ENCODE results near the gene ERFE. TPM values are rescaled to one million over a fixed set of nuclear protein-coding genes. Genes with fewer than 3 reads are reported as not detected.

Gene ERFE
- total and polyA plus RNA-seq, 8 donors: 0.14 to 4.9 (median 0.70) TPM; not detected in 2

- H3K9me3 ChIP-seq: no peaks in the 10 kb centered on the region
- TF ChIP-seq CTCF (IDR thresholded peaks at IDR 0.05): no peak
- H3K36me3 ChIP-seq: no peaks in the 10 kb centered on the region
- H3K4me3 ChIP-seq: no peak overlapping the region
- H3K4me1 ChIP-seq: no peaks in the 10 kb centered on the region
- 90 to 95% methylated on average over 19 of the region's 19 CpGs for WGBS, 2 donors
- no peaks in the 10 kb centered on the region for H3K27me3 ChIP-seq
- ATAC-seq: no peak
- intact Hi-C loops (cut with DNase I): no loop called here
- DNase-seq: peak in 1 of 6 donors; percentile 36
- FAIRE-seq: no peak
- no peak overlapping the region for H3K27ac ChIP-seq
These were observed 34.2 kb upstream of the ERFE start for GRCh38 chr2:238124488-238125126.

GRCh38 chr2:238125127-238125885, 33.5 kb upstream of the ERFE start:
- no peaks in the 10 kb centered on the region for H3K9me3 ChIP-seq
- no peak overlapping the region for H3K4me3 ChIP-seq
- H3K27ac ChIP-seq: no peak overlapping the region
- H3K27me3 ChIP-seq: no peaks in the 10 kb centered on the region
- H3K4me1 ChIP-seq: no peaks in the 10 kb centered on the region
- ATAC-seq (no peak), DNase-seq (peak in 2 of 6 donors; percentile 17 to 47), FAIRE-seq (no peak)
- no peaks in the 10 kb centered on the region for H3K36me3 ChIP-seq
- 90 to 96% methylated on average over 19 to 20 of the region's 20 CpGs for WGBS, 2 donors
- no peak for TF ChIP-seq CTCF (IDR thresholded peaks at IDR 0.05)
- intact Hi-C loops (cut with DNase I): no loop called here

GRCh38 chr2:238126338-238126737, 32.4 kb upstream of the ERFE start:
- DNase-seq (no peak), FAIRE-seq (no peak), ATAC-seq (no peak)
- TF ChIP-seq CTCF (IDR thresholded peaks at IDR 0.05): no peak
- 92 to 96% methylated on average over 2 of the region's 2 CpGs for WGBS, 2 donors
- no peak overlapping the region for H3K4me3 ChIP-seq
- H3K36me3 ChIP-seq: no peaks in the 10 kb centered on the region
- no peak overlapping the region for H3K27ac ChIP-seq
- H3K9me3 ChIP-seq: no peaks in the 10 kb centered on the region
- H3K4me1 ChIP-seq: no peaks in the 10 kb centered on the region
- intact Hi-C loops (cut with DNase I): no loop called here
- no peaks in the 10 kb centered on the region for H3K27me3 ChIP-seq

- 84 to 93% methylated on average over 2 of the region's 2 CpGs for WGBS, 2 donors
- Histone ChIP-seq H3K4me1 (no peaks in the 10 kb centered on the region), H3K36me3 (no peaks in the 10 kb centered on the region), H3K9me3 (no peaks in the 10 kb centered on the region), H3K27me3 (no peaks in the 10 kb centered on the region), H3K4me3 (no peak overlapping the region), H3K27ac (no peak overlapping the region)
- ATAC-seq (no peak), FAIRE-seq (no peak), DNase-seq (no peak)
- intact Hi-C loops (cut with DNase I): no loop called here
- no peak for TF ChIP-seq CTCF (IDR thresholded peaks at IDR 0.05)
These were observed 32.0 kb upstream of the ERFE start for GRCh38 chr2:238126775-238127164.
